ENCODE data around the gene LMNB1.
"Not testable (repeated sequence)": the region's sequence is repeated elsewhere in the genome, so short reads cannot be mapped to it uniquely, and the experiment has no call there.

The LMNB1 gene

GRCh38 chr5:126778675-126779403, 1.9 kb downstream of the LMNB1 start:
- no peak for DNase-seq (ENCODE audit: low read depth)
- peak overlapping the region; percentile 87 for H3K4me3 ChIP-seq (ENCODE audit: low read length)

GRCh38 chr5:126780165-126780827, 3.4 kb downstream of the LMNB1 start:
- peak; percentile 75 for DNase-seq (ENCODE audit: low read depth)
- peak overlapping the region; percentile 33; the same call in 1 of the 2 replicates for H3K4me3 ChIP-seq (ENCODE audit: low read length)
- TF ChIP-seq, protein P1, sequence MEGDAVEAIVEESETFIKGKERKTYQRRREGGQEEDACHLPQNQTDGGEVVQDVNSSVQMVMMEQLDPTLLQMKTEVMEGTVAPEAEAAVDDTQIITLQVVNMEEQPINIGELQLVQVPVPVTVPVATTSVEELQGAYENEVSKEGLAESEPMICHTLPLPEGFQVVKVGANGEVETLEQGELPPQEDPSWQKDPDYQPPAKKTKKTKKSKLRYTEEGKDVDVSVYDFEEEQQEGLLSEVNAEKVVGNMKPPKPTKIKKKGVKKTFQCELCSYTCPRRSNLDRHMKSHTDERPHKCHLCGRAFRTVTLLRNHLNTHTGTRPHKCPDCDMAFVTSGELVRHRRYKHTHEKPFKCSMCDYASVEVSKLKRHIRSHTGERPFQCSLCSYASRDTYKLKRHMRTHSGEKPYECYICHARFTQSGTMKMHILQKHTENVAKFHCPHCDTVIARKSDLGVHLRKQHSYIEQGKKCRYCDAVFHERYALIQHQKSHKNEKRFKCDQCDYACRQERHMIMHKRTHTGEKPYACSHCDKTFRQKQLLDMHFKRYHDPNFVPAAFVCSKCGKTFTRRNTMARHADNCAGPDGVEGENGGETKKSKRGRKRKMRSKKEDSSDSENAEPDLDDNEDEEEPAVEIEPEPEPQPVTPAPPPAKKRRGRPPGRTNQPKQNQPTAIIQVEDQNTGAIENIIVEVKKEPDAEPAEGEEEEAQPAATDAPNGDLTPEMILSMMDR (conservative IDR thresholded peaks at IDR 0.05; ENCODE audit: low read length): peak; percentile 75

More at GRCh38 chr5:126778675-126779403, 1.9 kb downstream of the LMNB1 start:
- TF ChIP-seq, protein P1 (conservative IDR thresholded peaks at IDR 0.05; ENCODE audit: low read length): no peak

DNA sequence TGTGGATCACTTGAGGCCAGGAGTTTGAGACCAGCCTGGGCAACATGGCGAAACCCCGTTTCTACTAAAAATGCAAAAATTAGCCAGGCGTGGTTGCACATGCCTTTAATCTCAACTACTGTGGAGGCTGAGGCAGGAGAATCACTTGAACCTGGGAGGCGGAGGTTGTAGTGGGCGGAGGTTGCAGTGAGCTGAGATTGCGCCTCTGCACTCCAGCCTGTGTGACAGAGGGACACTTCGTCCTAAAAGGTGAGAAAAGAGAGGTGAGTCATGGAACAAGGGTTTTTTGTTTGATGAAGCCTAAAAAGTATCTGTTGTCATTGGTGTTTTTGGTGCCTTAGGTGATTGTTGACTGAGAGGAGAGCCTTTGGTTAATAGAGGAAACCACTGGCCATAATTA, 11.5 kb downstream of the LMNB1 start:
- DNase-seq (ENCODE audit: low read depth); H3K4me3 ChIP-seq (ENCODE audit: low read length): not testable (repeated sequence)

- TF ChIP-seq, protein P1 (conservative IDR thresholded peaks at IDR 0.05; ENCODE audit: low read length): no peak
- DNase-seq (ENCODE audit: low read depth): no peak
- no peak overlapping the region for H3K4me3 ChIP-seq (ENCODE audit: low read length)
Measured at GRCh38 chr5:126793097-126793496, 16.2 kb downstream of the LMNB1 start.

- DNase-seq (ENCODE audit: low read depth); H3K4me3 ChIP-seq (ENCODE audit: low read length): not testable (repeated sequence)
Measured at GRCh38 chr5:126793648-126794047, 16.7 kb downstream of the LMNB1 start.

- no peak overlapping the region for H3K4me3 ChIP-seq (ENCODE audit: low read length)
- TF ChIP-seq, protein P1 (conservative IDR thresholded peaks at IDR 0.05; ENCODE audit: low read length): no peak
- no peak for DNase-seq (ENCODE audit: low read depth)
Measured at GRCh38 chr5:126794157-126794828, 17.4 kb downstream of the LMNB1 start.

DNA sequence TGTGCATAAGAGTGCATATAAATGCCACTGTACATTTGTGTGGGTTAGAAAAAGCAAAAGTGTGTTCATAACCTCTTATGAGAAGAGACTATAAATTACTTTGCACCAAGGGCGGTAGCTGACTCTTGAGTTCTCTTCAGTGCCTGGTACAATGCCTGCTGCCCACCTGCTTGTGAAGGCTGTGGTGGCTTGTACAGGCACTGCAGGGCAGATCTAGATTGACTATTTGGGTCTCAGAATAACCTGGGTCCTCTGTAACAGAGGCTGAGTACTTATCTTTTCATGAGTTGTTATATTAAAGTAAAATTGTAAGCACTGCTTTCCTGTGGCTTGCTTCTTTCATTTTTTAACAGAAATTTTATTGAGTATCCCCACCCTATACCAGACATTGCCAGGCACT, 22.8 kb downstream of the LMNB1 start:
- H3K4me3 ChIP-seq (ENCODE audit: low read length): no peak overlapping the region
- TF ChIP-seq, protein P1 (conservative IDR thresholded peaks at IDR 0.05; ENCODE audit: low read length): no peak
- no peak for DNase-seq (ENCODE audit: low read depth)
